HepG2 (cell line): ENCODE results near the gene EFNA3. TPM values are rescaled to one million over a fixed set of nuclear protein-coding genes. Genes with fewer than 3 reads are reported as not detected.
A peak's percentile ranks its signal among the peaks of the same experiment; 100 is the strongest.

ENCODE experiments used
- CC2D1A ChIP-seq: sonication (generic); formaldehyde crosslinking; IDR thresholded peaks from 2 replicates; pipeline ENCODE4 v1.8.1; 2023; ENCODE audit warnings: mild to moderate bottlenecking, missing genetic modification reagents
- HNF4A ChIP-seq: sonication (generic); formaldehyde crosslinking; IDR thresholded peaks from 2 replicates; pipeline ENCODE4 v1.4.0; 2020; ENCODE audit warnings: missing genetic modification reagents
- PHF8 ChIP-seq: sonication (generic); formaldehyde crosslinking; IDR thresholded peaks from 2 replicates; pipeline ENCODE4 v1.5.0; 2020; ENCODE audit warnings: missing genetic modification reagents
- SMARCC2 ChIP-seq: fragments of 450-650 bp; IDR thresholded peaks from 2 replicates; pipeline ENCODE4 v1.6.1; 2017; ENCODE audit warnings: antibody characterized with exemption, mild to moderate bottlenecking
- ZBTB20 ChIP-seq: sonication (generic); formaldehyde crosslinking; IDR thresholded peaks from 2 replicates; pipeline ENCODE4 v1.8.1; 2023; ENCODE audit warnings: missing genetic modification reagents, low read depth, mild to moderate bottlenecking, borderline replicate concordance
- ZFYVE20 ChIP-seq: sonication (generic); formaldehyde crosslinking; IDR thresholded peaks from 2 replicates; pipeline ENCODE4 v1.8.0; 2023; ENCODE audit warnings: low read depth, mild to moderate bottlenecking, moderate library complexity, missing genetic modification reagents, borderline replicate concordance
- ZKSCAN8 ChIP-seq: IDR thresholded peaks from 2 replicates; pipeline ENCODE4 v1.6.1; 2016; ENCODE audit warnings: borderline replicate concordance, missing genetic modification reagents, missing compliant biosample characterization
- ZNF33A ChIP-seq: sonication (generic); formaldehyde crosslinking; IDR thresholded peaks from 2 replicates; pipeline ENCODE4 v1.5.1; 2020; ENCODE audit warnings: missing genetic modification reagents, mild to moderate bottlenecking, moderate library complexity, borderline replicate concordance
- ZNF543 ChIP-seq: sonication (generic); formaldehyde crosslinking; IDR thresholded peaks from 2 replicates; pipeline ENCODE4 v1.4.0; 2020; ENCODE audit warnings: mild to moderate bottlenecking, missing genetic modification reagents
- ZNF550 ChIP-seq: sonication (generic); formaldehyde crosslinking; IDR thresholded peaks from 2 replicates; pipeline ENCODE4 v1.4.0; 2020; ENCODE audit warnings: mild to moderate bottlenecking, missing genetic modification reagents, borderline replicate concordance
- polyA plus RNA-seq, 8 experiments: library from polyadenylated mRNA; depleted of rRNA in 3 of 8; stranded (reverse) in 7 of 8; unstranded in 1 of 8; fragments of >200 nt; fragmentation: Illumina TruSeq in 4 of 8; extraction: Trizol in 4 of 8; gene quantifications; 2 replicates each; pipeline versions ENCODE4 v1.2.1 to v1.2.3, GENCODE V29; 2011 to 2016; ENCODE audit warnings: low read depth in 4 of 8, missing spikeins in 1 of 8, mixed read lengths in 1 of 8; ENCODE audit not compliant: insufficient read depth in 1 of 8
- total RNA-seq, 5 experiments: library from RNA; depleted of rRNA; stranded (reverse); fragments of >200 nt; fragmentation: Illumina TruSeq; extraction: Trizol; gene quantifications; 2 replicates each; pipeline ENCODE4 v1.2.3, GENCODE V29; 2016; ENCODE audit warnings: low read depth in 1 of 5
- TF ChIP-seq, protein P1 (sequence below): sonication (generic); formaldehyde crosslinking; IDR thresholded peaks from 2 replicates; pipeline ENCODE4 v1.5.0; 2020; ENCODE audit warnings: missing genetic modification reagents
- TF ChIP-seq, protein P2 (sequence below): sonication (generic); formaldehyde crosslinking; IDR thresholded peaks from 2 replicates; pipeline ENCODE4 v1.4.0; 2020; ENCODE audit warnings: missing genetic modification reagents, low read depth, mild to moderate bottlenecking, borderline replicate concordance
- TF ChIP-seq, protein P3 (sequence below): sonication (generic); formaldehyde crosslinking; conservative IDR thresholded peaks from 2 replicates; pipeline ENCODE4 v1.5.0; 2020; ENCODE audit warnings: missing genetic modification reagents
- TF ChIP-seq, protein P4 (sequence below), 2 experiments: sonication (generic) in 1 of 2; formaldehyde crosslinking in 1 of 2; IDR thresholded peaks; 2 replicates each; pipeline versions ENCODE4 v1.5.1 to v1.6.1; 2011 to 2020; ENCODE audit warnings: borderline replicate concordance in 1 of 2, low read depth in 1 of 2, low read length in 1 of 2, mild to moderate bottlenecking in 1 of 2, missing genetic modification reagents in 1 of 2, moderate library complexity in 1 of 2
- TF ChIP-seq, protein P5 (sequence below): sonication (generic); formaldehyde crosslinking; IDR thresholded peaks from 2 replicates; pipeline ENCODE4 v1.8.1; 2023; ENCODE audit warnings: mild to moderate bottlenecking, missing genetic modification reagents
- TF ChIP-seq, protein P6 (sequence below), 2 experiments: sonication (generic) in 1 of 2; formaldehyde crosslinking in 1 of 2; IDR thresholded peaks; 2 replicates each; pipeline versions ENCODE4 v1.4.0 to v1.6.1; 2018 to 2020; ENCODE audit warnings: missing genetic modification reagents in 2 of 2, borderline replicate concordance in 1 of 2, low read depth in 1 of 2, mild to moderate bottlenecking in 1 of 2, missing biosample characterization in 1 of 2

The EFNA3 gene
- total and polyA plus RNA-seq, 2 of the 13 experiments (the other 11 are each of a cell fraction or from before 2014, with no cell fraction given): 1.0 to 5.7 TPM

DNA sequence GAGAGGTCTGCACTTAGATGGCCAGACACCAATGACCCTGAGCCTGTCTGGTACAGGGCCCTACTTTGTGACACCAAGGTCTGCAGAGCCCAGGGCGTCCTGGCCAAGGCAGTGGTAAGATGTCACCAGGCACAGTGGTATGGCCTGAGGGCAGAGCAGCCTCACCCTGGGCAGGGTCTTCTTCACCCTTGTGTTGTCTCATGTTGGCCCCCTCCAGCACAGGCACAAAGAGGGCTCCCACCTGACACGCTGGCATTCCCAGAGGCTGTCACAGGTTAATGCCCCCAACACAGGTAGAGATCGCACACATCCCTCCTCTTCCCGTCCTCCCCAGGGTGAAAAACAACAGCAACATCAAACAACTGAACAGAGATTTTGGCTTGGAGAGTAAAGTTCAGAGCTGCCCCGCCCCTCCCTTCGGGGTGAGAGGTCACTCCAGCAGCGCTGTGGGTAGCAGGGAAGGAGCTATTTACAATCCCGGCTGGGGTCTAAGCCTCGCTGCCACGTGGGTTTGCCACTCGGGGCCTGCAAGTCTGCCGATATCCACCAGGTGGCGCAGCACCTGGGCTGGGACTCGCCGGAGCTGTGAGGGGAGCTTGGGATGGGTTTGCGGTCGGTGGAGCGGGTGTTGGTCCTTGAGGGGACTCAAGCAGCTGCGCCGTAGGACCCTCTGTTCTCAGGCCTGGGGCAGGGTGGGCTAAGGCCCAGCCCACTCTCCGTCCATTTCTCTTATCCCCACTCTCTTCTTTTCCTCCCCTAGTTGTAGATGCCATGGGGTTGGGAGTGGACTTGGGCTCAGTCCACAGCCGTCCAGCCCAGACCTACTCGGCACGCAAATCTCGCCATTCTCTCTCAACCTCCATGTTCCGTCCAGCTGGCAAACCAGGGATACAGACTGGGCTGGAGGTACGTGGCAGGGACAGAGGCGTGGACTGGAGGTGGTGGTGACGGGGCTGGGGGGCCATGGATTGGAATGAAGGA is 12.7 kb downstream of the EFNA3 start (continued):
- TF ChIP-seq, protein P1, sequence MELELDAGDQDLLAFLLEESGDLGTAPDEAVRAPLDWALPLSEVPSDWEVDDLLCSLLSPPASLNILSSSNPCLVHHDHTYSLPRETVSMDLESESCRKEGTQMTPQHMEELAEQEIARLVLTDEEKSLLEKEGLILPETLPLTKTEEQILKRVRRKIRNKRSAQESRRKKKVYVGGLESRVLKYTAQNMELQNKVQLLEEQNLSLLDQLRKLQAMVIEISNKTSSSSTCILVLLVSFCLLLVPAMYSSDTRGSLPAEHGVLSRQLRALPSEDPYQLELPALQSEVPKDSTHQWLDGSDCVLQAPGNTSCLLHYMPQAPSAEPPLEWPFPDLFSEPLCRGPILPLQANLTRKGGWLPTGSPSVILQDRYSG: no peak
- TF ChIP-seq, protein P2, sequence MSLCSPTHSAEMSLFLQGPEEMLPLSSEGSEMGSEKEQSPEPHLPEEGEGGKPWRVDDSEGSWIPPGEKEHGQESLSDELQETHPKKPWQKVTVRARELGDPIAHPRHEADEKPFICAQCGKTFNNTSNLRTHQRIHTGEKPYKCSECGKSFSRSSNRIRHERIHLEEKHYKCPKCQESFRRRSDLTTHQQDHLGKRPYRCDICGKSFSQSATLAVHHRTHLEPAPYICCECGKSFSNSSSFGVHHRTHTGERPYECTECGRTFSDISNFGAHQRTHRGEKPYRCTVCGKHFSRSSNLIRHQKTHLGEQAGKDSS (CRISPR knock-in tag): no peak
- TF ChIP-seq ZNF543 (CRISPR knock-in tag) (peak; percentile 46; the same call in 1 of the 2 replicates), HNF4A (CRISPR knock-in tag) (peak; percentile 92), ZBTB20 (CRISPR knock-in tag) (0 out of 2 replicates have a peak, but pooled peaks have one; percentile 32), ZNF550 (CRISPR knock-in tag) (no peak), ZNF33A (CRISPR knock-in tag) (no peak), ZFYVE20 (CRISPR knock-in tag) (no peak), ZKSCAN8 (CRISPR knock-in tag) (peak; percentile 44; the same call in 1 of the 2 replicates), PHF8 (CRISPR knock-in tag) (peak; percentile 47; the same call in 1 of the 2 replicates), CC2D1A (no peak), SMARCC2 (no peak)
- TF ChIP-seq, protein P3, sequence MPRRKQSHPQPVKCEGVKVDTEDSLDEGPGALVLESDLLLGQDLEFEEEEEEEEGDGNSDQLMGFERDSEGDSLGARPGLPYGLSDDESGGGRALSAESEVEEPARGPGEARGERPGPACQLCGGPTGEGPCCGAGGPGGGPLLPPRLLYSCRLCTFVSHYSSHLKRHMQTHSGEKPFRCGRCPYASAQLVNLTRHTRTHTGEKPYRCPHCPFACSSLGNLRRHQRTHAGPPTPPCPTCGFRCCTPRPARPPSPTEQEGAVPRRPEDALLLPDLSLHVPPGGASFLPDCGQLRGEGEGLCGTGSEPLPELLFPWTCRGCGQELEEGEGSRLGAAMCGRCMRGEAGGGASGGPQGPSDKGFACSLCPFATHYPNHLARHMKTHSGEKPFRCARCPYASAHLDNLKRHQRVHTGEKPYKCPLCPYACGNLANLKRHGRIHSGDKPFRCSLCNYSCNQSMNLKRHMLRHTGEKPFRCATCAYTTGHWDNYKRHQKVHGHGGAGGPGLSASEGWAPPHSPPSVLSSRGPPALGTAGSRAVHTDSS (CRISPR knock-in tag): no peak
- TF ChIP-seq, protein P4, sequence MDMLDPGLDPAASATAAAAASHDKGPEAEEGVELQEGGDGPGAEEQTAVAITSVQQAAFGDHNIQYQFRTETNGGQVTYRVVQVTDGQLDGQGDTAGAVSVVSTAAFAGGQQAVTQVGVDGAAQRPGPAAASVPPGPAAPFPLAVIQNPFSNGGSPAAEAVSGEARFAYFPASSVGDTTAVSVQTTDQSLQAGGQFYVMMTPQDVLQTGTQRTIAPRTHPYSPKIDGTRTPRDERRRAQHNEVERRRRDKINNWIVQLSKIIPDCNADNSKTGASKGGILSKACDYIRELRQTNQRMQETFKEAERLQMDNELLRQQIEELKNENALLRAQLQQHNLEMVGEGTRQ (IDR thresholded peaks at IDR 0.05; ENCODE audit: low read depth, low read length): 0 out of 2 replicates have a peak, but pooled peaks have one; percentile 12
- TF ChIP-seq, protein P4 (CRISPR knock-in tag; IDR thresholded peaks at IDR 0.05; ENCODE audit: borderline replicate concordance): peak; percentile 59; the same call in 1 of the 2 replicates
- TF ChIP-seq, protein P5, sequence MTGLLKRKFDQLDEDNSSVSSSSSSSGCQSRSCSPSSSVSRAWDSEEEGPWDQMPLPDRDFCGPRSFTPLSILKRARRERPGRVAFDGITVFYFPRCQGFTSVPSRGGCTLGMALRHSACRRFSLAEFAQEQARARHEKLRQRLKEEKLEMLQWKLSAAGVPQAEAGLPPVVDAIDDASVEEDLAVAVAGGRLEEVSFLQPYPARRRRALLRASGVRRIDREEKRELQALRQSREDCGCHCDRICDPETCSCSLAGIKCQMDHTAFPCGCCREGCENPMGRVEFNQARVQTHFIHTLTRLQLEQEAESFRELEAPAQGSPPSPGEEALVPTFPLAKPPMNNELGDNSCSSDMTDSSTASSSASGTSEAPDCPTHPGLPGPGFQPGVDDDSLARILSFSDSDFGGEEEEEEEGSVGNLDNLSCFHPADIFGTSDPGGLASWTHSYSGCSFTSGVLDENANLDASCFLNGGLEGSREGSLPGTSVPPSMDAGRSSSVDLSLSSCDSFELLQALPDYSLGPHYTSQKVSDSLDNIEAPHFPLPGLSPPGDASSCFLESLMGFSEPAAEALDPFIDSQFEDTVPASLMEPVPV: no peak
- TF ChIP-seq, protein P6, sequence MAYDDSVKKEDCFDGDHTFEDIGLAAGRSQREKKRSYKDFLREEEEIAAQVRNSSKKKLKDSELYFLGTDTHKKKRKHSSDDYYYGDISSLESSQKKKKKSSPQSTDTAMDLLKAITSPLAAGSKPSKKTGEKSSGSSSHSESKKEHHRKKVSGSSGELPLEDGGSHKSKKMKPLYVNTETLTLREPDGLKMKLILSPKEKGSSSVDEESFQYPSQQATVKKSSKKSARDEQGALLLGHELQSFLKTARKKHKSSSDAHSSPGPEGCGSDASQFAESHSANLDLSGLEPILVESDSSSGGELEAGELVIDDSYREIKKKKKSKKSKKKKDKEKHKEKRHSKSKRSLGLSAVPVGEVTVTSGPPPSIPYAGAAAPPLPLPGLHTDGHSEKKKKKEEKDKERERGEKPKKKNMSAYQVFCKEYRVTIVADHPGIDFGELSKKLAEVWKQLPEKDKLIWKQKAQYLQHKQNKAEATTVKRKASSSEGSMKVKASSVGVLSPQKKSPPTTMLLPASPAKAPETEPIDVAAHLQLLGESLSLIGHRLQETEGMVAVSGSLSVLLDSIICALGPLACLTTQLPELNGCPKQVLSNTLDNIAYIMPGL (CRISPR knock-in tag; IDR thresholded peaks at IDR 0.05; ENCODE audit: borderline replicate concordance in 1 of 2, low read depth in 1 of 2): peak; percentile 68 to 83; a peak in 2 of 4 replicates
